ENCODE data around the gene SLFN11.

- TF ChIP-seq CTCF (conservative IDR thresholded peaks at IDR 0.05; ENCODE audit: low read depth, low read length) (no peak), EZH2 (IDR thresholded peaks at IDR 0.05; ENCODE audit: low read length, unreplicated experiment) (no peak)
Measured at GRCh38 chr17:35404360-35404759, 30.9 kb upstream of the SLFN11 start.
